Measurements from ENCODE around the gene PLCB1.
A peak's percentile ranks its signal among the peaks of the same experiment; 100 is the strongest.
"Not testable (repeated sequence)": the region's sequence is repeated elsewhere in the genome, so short reads cannot be mapped to it uniquely, and the experiment has no call there.

PLCB1 gene

GRCh38 chr20:8624616-8625015 is 492.6 kb downstream of the PLCB1 start:
- no peaks in the 10 kb centered on the region for H3K27me3 ChIP-seq (ENCODE audit: control insufficient read depth in 2 of 2, insufficient read depth in 2 of 2, low read length in 2 of 2)
- no peak overlapping the region for H3K27ac ChIP-seq (ENCODE audit: low read depth in 2 of 2, low read length in 2 of 2)
- H3K4me3 ChIP-seq (ENCODE audit: low read length in 2 of 2), result no peak overlapping the region
- no peaks in the 10 kb centered on the region for H3K9me3 ChIP-seq (ENCODE audit: control insufficient read depth in 2 of 2, low read length in 2 of 2)
- H3K4me1 ChIP-seq (ENCODE audit: control insufficient read depth in 2 of 2, insufficient read depth in 2 of 2, low read length in 2 of 2), result no peaks in the 10 kb centered on the region
- no peak overlapping the region for H3K9ac ChIP-seq (ENCODE audit: low read depth in 1 of 2, low read length in 2 of 2)
- H3K36me3 ChIP-seq (ENCODE audit: control insufficient read depth in 2 of 2, insufficient read depth in 2 of 2, low read length in 2 of 2), result no peaks in the 10 kb centered on the region

- Histone ChIP-seq H3K9me3 (ENCODE audit: control insufficient read depth in 2 of 2, low read length in 2 of 2) (no peaks in the 10 kb centered on the region), H3K36me3 (ENCODE audit: control insufficient read depth in 2 of 2, insufficient read depth in 2 of 2, low read length in 2 of 2) (no peaks in the 10 kb centered on the region), H3K27ac (ENCODE audit: low read depth in 2 of 2, low read length in 2 of 2) (no peak overlapping the region), H3K9ac (ENCODE audit: low read depth in 1 of 2, low read length in 2 of 2) (no peak overlapping the region), H3K4me3 (ENCODE audit: low read length in 2 of 2) (peak overlapping the region in 1 of 2 donors; percentile 2), H3K27me3 (ENCODE audit: control insufficient read depth in 2 of 2, insufficient read depth in 2 of 2, low read length in 2 of 2) (no peaks in the 10 kb centered on the region), H3K4me1 (ENCODE audit: control insufficient read depth in 2 of 2, insufficient read depth in 2 of 2, low read length in 2 of 2) (no peaks in the 10 kb centered on the region)
Observed at GRCh38 chr20:8627340-8628004, 495.4 kb downstream of the PLCB1 start.

DNA sequence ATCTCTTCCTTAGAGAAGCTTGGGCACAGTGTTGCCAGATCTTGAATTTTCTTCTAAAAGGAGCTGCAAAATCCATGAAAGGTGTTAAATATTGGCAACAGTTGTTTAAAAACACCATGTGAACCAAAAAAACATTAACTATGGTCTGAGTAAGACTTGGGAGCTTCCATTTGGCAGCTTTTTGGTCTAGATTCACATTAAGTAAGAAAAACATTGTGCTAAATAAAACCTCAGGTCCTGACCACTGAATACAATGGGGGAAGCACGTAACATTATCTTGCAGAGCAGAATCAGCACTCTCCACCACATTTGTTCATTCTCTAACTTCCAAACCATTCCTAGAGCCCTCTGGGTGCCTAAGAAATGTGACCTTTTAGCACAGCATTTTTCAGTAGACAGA is 499.2 kb downstream of the PLCB1 start:
- Histone ChIP-seq H3K4me1 (ENCODE audit: control insufficient read depth in 2 of 2, insufficient read depth in 2 of 2, low read length in 2 of 2) (no peaks in the 10 kb centered on the region), H3K36me3 (ENCODE audit: control insufficient read depth in 2 of 2, insufficient read depth in 2 of 2, low read length in 2 of 2) (no peaks in the 10 kb centered on the region), H3K4me3 (ENCODE audit: low read length in 2 of 2) (no peak overlapping the region), H3K27me3 (ENCODE audit: control insufficient read depth in 2 of 2, insufficient read depth in 2 of 2, low read length in 2 of 2) (no peaks in the 10 kb centered on the region), H3K9me3 (ENCODE audit: control insufficient read depth in 2 of 2, low read length in 2 of 2) (no peaks in the 10 kb centered on the region), H3K9ac (ENCODE audit: low read depth in 1 of 2, low read length in 2 of 2) (no peak overlapping the region), H3K27ac (ENCODE audit: low read depth in 2 of 2, low read length in 2 of 2) (no peak overlapping the region)

DNA sequence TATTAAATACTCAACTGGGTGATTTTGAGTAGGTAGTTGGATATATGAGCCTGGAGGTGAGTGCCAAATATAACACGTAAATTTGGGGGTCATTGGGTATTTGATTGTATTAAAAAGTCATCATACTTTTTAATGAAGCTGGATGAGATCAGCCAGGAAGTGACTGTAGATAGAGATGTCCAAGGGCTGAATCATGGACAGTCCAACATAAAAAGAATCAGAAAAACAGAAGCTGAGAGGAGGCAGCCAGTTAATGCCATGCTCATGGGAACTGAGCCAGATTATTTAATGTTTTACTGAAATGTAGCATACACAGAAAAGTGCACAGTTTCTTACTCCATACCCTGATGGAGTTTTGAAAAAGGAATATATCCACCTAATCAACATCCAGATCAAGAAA is 501.3 kb downstream of the PLCB1 start:
- Histone ChIP-seq H3K9ac (ENCODE audit: low read depth in 1 of 2, low read length in 2 of 2) (no peak overlapping the region), H3K27me3 (ENCODE audit: control insufficient read depth in 2 of 2, insufficient read depth in 2 of 2, low read length in 2 of 2) (no peaks in the 10 kb centered on the region), H3K36me3 (ENCODE audit: control insufficient read depth in 2 of 2, insufficient read depth in 2 of 2, low read length in 2 of 2) (no peaks in the 10 kb centered on the region), H3K4me3 (ENCODE audit: low read length in 2 of 2) (no peak overlapping the region), H3K27ac (ENCODE audit: low read depth in 2 of 2, low read length in 2 of 2) (no peak overlapping the region), H3K4me1 (ENCODE audit: control insufficient read depth in 2 of 2, insufficient read depth in 2 of 2, low read length in 2 of 2) (no peaks in the 10 kb centered on the region), H3K9me3 (ENCODE audit: control insufficient read depth in 2 of 2, low read length in 2 of 2) (no peaks in the 10 kb centered on the region)

GRCh38 chr20:8635048-8635572 is 503.0 kb downstream of the PLCB1 start:
- H3K4me3 ChIP-seq (ENCODE audit: low read length in 2 of 2), result no peak overlapping the region
- H3K9ac ChIP-seq (ENCODE audit: low read depth in 1 of 2, low read length in 2 of 2), result no peak overlapping the region
- H3K36me3 ChIP-seq (ENCODE audit: control insufficient read depth in 2 of 2, insufficient read depth in 2 of 2, low read length in 2 of 2), result no peaks in the 10 kb centered on the region
- H3K27me3 ChIP-seq (ENCODE audit: control insufficient read depth in 2 of 2, insufficient read depth in 2 of 2, low read length in 2 of 2), result no peaks in the 10 kb centered on the region
- no peaks in the 10 kb centered on the region for H3K4me1 ChIP-seq (ENCODE audit: control insufficient read depth in 2 of 2, insufficient read depth in 2 of 2, low read length in 2 of 2)
- H3K9me3 ChIP-seq (ENCODE audit: control insufficient read depth in 2 of 2, low read length in 2 of 2), result no peaks in the 10 kb centered on the region
- no peak overlapping the region for H3K27ac ChIP-seq (ENCODE audit: low read depth in 2 of 2, low read length in 2 of 2)

DNA sequence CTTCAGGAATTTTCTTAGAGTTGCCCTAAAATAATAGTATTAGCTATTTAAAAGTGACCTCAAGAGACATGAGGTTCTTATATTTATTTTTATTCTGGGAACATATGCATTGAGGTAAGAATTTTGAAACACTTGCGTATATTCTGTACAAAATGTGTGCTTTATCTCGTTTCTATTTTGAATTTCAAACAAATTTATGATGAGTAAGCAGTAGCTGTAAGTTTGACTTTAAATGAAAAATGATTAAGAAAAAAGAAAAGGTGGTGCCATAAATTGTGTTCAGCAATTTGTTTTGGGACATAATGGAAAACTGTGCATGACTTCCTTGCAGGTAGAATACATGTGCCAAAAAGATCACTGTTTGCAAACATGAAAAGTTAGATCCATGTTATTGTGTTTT is 503.8 kb downstream of the PLCB1 start:
- no peaks in the 10 kb centered on the region for H3K27me3 ChIP-seq (ENCODE audit: control insufficient read depth in 2 of 2, insufficient read depth in 2 of 2, low read length in 2 of 2)
- H3K4me3 ChIP-seq (ENCODE audit: low read length in 2 of 2), result no peak overlapping the region
- no peak overlapping the region for H3K27ac ChIP-seq (ENCODE audit: low read depth in 2 of 2, low read length in 2 of 2)
- no peaks in the 10 kb centered on the region for H3K4me1 ChIP-seq (ENCODE audit: control insufficient read depth in 2 of 2, insufficient read depth in 2 of 2, low read length in 2 of 2)
- no peak overlapping the region for H3K9ac ChIP-seq (ENCODE audit: low read depth in 1 of 2, low read length in 2 of 2)
- no peaks in the 10 kb centered on the region for H3K9me3 ChIP-seq (ENCODE audit: control insufficient read depth in 2 of 2, low read length in 2 of 2)
- H3K36me3 ChIP-seq (ENCODE audit: control insufficient read depth in 2 of 2, insufficient read depth in 2 of 2, low read length in 2 of 2), result no peaks in the 10 kb centered on the region

- Histone ChIP-seq H3K4me3 (ENCODE audit: low read length in 2 of 2) (no peak overlapping the region), H3K4me1 (ENCODE audit: control insufficient read depth in 2 of 2, insufficient read depth in 2 of 2, low read length in 2 of 2) (no peaks in the 10 kb centered on the region), H3K36me3 (ENCODE audit: control insufficient read depth in 2 of 2, insufficient read depth in 2 of 2, low read length in 2 of 2) (no peaks in the 10 kb centered on the region), H3K27ac (ENCODE audit: low read depth in 2 of 2, low read length in 2 of 2) (no peak overlapping the region), H3K9me3 (ENCODE audit: control insufficient read depth in 2 of 2, low read length in 2 of 2) (no peaks in the 10 kb centered on the region), H3K9ac (ENCODE audit: low read depth in 1 of 2, low read length in 2 of 2) (no peak overlapping the region), H3K27me3 (ENCODE audit: control insufficient read depth in 2 of 2, insufficient read depth in 2 of 2, low read length in 2 of 2) (no peaks in the 10 kb centered on the region)
Observed at GRCh38 chr20:8639112-8639778, 507.2 kb downstream of the PLCB1 start.

DNA sequence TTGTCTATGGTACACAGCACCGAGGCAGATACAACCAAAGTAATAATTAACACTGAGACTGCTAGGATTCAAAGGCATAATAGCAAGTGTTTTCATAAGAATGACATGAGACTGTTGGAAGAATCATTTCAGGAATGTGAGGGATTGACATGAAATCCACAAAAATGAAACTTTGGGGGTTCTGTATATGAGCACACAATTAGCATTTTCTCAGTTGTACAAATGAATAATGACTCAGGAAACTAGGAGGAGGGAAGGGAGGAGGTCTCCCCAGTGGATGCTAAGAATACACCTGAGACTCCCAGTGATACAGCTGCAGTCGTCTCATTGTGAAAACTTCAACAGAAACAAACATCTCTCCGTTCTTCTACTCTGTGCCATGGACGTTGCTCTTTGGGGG is 508.4 kb downstream of the PLCB1 start:
- Histone ChIP-seq H3K9me3 (ENCODE audit: control insufficient read depth in 2 of 2, low read length in 2 of 2) (no peaks in the 10 kb centered on the region), H3K4me1 (ENCODE audit: control insufficient read depth in 2 of 2, insufficient read depth in 2 of 2, low read length in 2 of 2) (no peaks in the 10 kb centered on the region), H3K36me3 (ENCODE audit: control insufficient read depth in 2 of 2, insufficient read depth in 2 of 2, low read length in 2 of 2) (no peaks in the 10 kb centered on the region), H3K9ac (ENCODE audit: low read depth in 1 of 2, low read length in 2 of 2) (no peak overlapping the region), H3K4me3 (ENCODE audit: low read length in 2 of 2) (no peak overlapping the region), H3K27me3 (ENCODE audit: control insufficient read depth in 2 of 2, insufficient read depth in 2 of 2, low read length in 2 of 2) (no peaks in the 10 kb centered on the region), H3K27ac (ENCODE audit: low read depth in 2 of 2, low read length in 2 of 2) (no peak overlapping the region)

DNA sequence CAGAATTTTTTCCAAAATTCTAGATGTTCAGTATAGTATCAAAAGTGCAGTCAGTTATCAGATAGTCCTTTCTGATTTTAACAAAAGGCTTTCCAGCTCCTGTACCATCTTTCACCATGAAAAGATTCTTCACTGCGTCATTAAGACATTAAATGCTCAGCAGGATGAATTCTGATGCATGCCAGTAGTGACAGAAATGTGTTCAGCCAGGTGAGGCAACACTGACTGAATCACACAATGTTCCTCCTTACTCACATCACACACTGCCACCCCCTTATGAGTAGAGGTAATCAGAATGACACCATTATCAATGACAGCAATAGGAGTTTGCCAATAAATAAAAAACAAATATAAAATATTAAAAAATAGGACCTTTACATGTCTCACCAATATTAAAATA is 510.2 kb downstream of the PLCB1 start:
- Histone ChIP-seq H3K27ac (ENCODE audit: low read depth in 2 of 2, low read length in 2 of 2) (no peak overlapping the region), H3K4me3 (ENCODE audit: low read length in 2 of 2) (no peak overlapping the region), H3K4me1 (ENCODE audit: control insufficient read depth in 2 of 2, insufficient read depth in 2 of 2, low read length in 2 of 2) (no peaks in the 10 kb centered on the region), H3K36me3 (ENCODE audit: control insufficient read depth in 2 of 2, insufficient read depth in 2 of 2, low read length in 2 of 2) (no peaks in the 10 kb centered on the region), H3K9me3 (ENCODE audit: control insufficient read depth in 2 of 2, low read length in 2 of 2) (no peaks in the 10 kb centered on the region), H3K27me3 (ENCODE audit: control insufficient read depth in 2 of 2, insufficient read depth in 2 of 2, low read length in 2 of 2) (no peaks in the 10 kb centered on the region), H3K9ac (ENCODE audit: low read depth in 1 of 2, low read length in 2 of 2) (no peak overlapping the region)

- H3K36me3 ChIP-seq (ENCODE audit: control insufficient read depth in 2 of 2, insufficient read depth in 2 of 2, low read length in 2 of 2); H3K4me1 ChIP-seq (ENCODE audit: control insufficient read depth in 2 of 2, insufficient read depth in 2 of 2, low read length in 2 of 2); H3K27me3 ChIP-seq (ENCODE audit: control insufficient read depth in 2 of 2, insufficient read depth in 2 of 2, low read length in 2 of 2); H3K27ac ChIP-seq (ENCODE audit: low read depth in 2 of 2, low read length in 2 of 2); H3K4me3 ChIP-seq (ENCODE audit: low read length in 2 of 2); H3K9me3 ChIP-seq (ENCODE audit: control insufficient read depth in 2 of 2, low read length in 2 of 2); H3K9ac ChIP-seq (ENCODE audit: low read depth in 1 of 2, low read length in 2 of 2): not testable (repeated sequence)
Observed at GRCh38 chr20:8644468-8644867, 512.4 kb downstream of the PLCB1 start.
